ENCODE data around the gene TMTC1. TPM values are rescaled to one million over a fixed set of nuclear protein-coding genes. Genes with fewer than 3 reads are reported as not detected.

Gene TMTC1
- total and polyA plus RNA-seq, 10 donors: 3.4 to 210 (median 137) TPM

DNA sequence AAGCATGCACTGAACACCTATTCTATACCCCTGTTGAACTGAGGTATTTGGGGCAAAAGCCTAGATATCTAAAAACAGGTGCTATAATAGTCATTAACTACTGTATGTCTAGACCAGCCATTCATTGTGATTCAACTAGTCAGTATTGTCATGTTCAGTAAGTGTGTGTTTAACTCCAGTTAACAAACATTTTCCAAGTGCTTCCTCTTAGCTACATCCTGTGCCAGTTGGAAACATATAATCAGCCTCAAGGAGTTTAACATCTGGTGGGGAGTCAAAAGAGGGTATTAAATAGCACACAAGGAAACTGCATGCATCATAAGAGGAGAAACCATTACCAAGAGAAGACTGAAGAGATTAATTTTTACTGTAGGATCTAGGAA lies 20.4 kb downstream of the TMTC1 start:
- TF ChIP-seq, protein P1, sequence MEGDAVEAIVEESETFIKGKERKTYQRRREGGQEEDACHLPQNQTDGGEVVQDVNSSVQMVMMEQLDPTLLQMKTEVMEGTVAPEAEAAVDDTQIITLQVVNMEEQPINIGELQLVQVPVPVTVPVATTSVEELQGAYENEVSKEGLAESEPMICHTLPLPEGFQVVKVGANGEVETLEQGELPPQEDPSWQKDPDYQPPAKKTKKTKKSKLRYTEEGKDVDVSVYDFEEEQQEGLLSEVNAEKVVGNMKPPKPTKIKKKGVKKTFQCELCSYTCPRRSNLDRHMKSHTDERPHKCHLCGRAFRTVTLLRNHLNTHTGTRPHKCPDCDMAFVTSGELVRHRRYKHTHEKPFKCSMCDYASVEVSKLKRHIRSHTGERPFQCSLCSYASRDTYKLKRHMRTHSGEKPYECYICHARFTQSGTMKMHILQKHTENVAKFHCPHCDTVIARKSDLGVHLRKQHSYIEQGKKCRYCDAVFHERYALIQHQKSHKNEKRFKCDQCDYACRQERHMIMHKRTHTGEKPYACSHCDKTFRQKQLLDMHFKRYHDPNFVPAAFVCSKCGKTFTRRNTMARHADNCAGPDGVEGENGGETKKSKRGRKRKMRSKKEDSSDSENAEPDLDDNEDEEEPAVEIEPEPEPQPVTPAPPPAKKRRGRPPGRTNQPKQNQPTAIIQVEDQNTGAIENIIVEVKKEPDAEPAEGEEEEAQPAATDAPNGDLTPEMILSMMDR (IDR thresholded peaks at IDR 0.05 in 8 of 11, conservative IDR thresholded peaks at IDR 0.05 in 3 of 11): no peak
- TF ChIP-seq POLR2A (IDR thresholded peaks at IDR 0.05) (no peak), POLR2AphosphoS5 (IDR thresholded peaks at IDR 0.05) (no peak)
- Histone ChIP-seq H3K4me3 (no peak overlapping the region), H3K27me3 (replicated peaks in 1 of 7) (no peaks in the 10 kb centered on the region), H3K27ac (no peak overlapping the region), H3K9me3 (no peaks in the 10 kb centered on the region), H3K36me3 (peaks cover 0 to 48% (median 4%) of the 10 kb centered on the region in 6 donors), H3K4me1 (peaks cover 0 to 10% (median under 1%) of the 10 kb centered on the region in 6 donors)
- intact Hi-C loops (cut with DNase I; ENCODE audit: low total_unique reads): no loop called here
- no peak for DNase-seq

DNA sequence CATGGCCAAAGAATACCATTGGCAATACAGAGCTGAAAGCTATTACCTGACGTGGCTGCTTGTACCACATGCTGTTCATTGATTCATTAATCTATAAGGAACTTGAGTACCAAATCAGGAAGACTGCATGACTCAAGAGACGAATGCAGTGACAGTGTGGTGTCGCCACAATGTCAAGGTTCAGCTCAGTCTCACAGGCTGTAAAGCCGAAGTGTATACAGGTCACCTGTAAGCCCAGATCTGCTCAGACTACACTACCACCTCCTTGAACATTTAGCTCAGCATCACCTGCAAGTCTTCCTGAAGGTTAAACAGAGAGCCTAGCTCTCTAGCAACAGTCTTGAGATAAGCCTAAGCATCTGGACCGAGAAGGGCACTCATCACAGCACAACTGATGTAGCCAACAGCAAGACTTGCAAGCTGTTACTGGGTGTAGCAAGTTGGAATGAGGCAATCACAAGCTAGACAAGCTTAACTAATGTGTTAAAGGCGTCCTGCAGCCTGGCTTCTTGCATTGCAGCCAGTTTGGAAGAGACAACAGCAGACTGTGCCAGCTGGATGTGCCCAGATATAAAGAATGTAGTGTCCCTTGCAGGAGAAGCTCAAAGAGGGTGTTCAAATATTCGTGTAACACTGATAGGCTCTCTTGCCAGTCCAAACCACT lies 21.0 kb downstream of the TMTC1 start:
- Histone ChIP-seq H3K4me3 (no peak overlapping the region), H3K9me3 (no peaks in the 10 kb centered on the region), H3K27ac (no peak overlapping the region), H3K4me1 (peaks cover 0 to 8% (median 0%) of the 10 kb centered on the region in 6 donors), H3K36me3 (peaks cover 0 to 53% (median 5%) of the 10 kb centered on the region in 6 donors), H3K27me3 (replicated peaks in 1 of 7) (no peaks in the 10 kb centered on the region)
- no peak for TF ChIP-seq POLR2A (IDR thresholded peaks at IDR 0.05)
- TF ChIP-seq POLR2AphosphoS5 (IDR thresholded peaks at IDR 0.05): peak in 1 of 3 donors; percentile 5
- no peak for DNase-seq
- intact Hi-C loops (cut with DNase I; ENCODE audit: low total_unique reads): no loop called here
- 68 to 78% (median 76%) methylated on average over 6 to 7 of the region's 7 CpGs for WGBS, 5 donors

DNA sequence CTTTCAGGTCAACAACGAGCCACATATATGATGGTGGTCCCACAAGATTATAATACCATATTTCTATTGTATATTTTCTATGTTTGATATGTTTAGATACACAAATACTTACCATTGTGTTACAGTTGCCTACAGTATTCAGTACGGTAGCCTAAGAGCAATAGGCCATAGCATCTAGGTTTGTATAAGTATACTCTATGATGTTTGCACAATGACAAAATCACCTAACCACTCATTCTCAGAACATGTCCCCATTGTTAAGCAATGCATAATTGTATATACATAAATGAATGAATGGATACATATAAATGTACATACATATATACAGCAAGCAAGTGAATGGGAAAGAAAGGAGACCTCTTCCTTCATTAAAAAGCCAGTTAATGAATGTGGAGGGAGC lies 23.8 kb downstream of the TMTC1 start:
- TF ChIP-seq POLR2AphosphoS5 (IDR thresholded peaks at IDR 0.05) (no peak), POLR2A (IDR thresholded peaks at IDR 0.05) (no peak)
- TF ChIP-seq, protein P1 (IDR thresholded peaks at IDR 0.05 in 8 of 11, conservative IDR thresholded peaks at IDR 0.05 in 3 of 11): no peak
- no peak overlapping the region for H3K27ac ChIP-seq
- intact Hi-C loops (cut with DNase I; ENCODE audit: low total_unique reads): no loop called here
- H3K27me3 ChIP-seq (replicated peaks in 1 of 7): no peaks in the 10 kb centered on the region
- H3K4me3 ChIP-seq: no peak overlapping the region
- peaks cover 0 to 61% (median 5%) of the 10 kb centered on the region in 6 donors for H3K36me3 ChIP-seq
- WGBS, 5 donors: 86 to 96% (median 89%) methylated on average over 2 of the region's 2 CpGs
- H3K4me1 ChIP-seq: peaks cover 0 to 16% (median 1%) of the 10 kb centered on the region in 6 donors
- no peak for DNase-seq
- H3K9me3 ChIP-seq: peaks cover 0 to 4% (median 0%) of the 10 kb centered on the region in 8 donors

DNA sequence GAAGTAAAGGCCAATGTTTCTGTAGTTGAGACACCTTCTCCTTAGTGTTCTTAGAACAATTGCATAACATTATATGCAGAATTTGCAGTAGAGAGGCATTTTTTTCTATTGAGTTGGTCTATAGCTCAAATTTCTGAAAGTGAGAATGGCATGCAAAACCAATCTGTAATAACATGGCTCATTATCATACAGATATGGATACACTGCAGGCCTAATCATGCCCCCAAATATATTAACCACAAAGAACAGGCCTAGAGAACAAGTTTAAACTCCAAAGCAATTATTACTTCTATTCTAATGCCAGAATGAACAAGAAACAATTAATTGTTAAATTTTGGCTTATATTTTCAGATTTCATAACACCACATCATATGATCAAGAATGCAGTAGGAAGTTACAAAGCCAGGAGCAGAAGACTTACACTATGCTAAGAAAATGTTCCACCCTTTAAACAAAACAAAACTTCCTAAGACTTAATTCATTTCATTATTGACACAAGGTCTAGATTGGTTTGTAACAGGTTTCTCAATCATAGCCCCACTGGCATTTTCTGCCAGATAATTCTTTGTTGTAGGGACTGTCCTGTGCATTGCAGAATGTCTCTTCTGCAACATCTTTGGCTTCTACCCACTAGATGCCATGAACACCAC lies 26.9 kb downstream of the TMTC1 start:
- TF ChIP-seq POLR2A (IDR thresholded peaks at IDR 0.05) (no peak), POLR2AphosphoS5 (IDR thresholded peaks at IDR 0.05) (no peak)
- TF ChIP-seq, protein P1 (IDR thresholded peaks at IDR 0.05 in 8 of 11, conservative IDR thresholded peaks at IDR 0.05 in 3 of 11): no peak
- Histone ChIP-seq H3K4me3 (no peak overlapping the region), H3K36me3 (peaks cover 0 to 60% (median 4%) of the 10 kb centered on the region in 6 donors), H3K27me3 (replicated peaks in 1 of 7) (no peaks in the 10 kb centered on the region), H3K4me1 (peaks cover 0 to 28% (median 3%) of the 10 kb centered on the region in 6 donors), H3K27ac (no peak overlapping the region), H3K9me3 (peaks cover 0 to 4% (median 0%) of the 10 kb centered on the region in 8 donors)
- intact Hi-C loops (cut with DNase I; ENCODE audit: low total_unique reads): no loop called here
- no peak for DNase-seq

Measured in spleen (tissue), 11 donors.